ENCODE results near the gene SIRPG. TPM values are rescaled to one million over a fixed set of nuclear protein-coding genes. Genes with fewer than 3 reads are reported as not detected.

The SIRPG gene
- total and polyA plus RNA-seq, 10 donors = 5.1 to 13.6 (median 9.0) TPM

DNA sequence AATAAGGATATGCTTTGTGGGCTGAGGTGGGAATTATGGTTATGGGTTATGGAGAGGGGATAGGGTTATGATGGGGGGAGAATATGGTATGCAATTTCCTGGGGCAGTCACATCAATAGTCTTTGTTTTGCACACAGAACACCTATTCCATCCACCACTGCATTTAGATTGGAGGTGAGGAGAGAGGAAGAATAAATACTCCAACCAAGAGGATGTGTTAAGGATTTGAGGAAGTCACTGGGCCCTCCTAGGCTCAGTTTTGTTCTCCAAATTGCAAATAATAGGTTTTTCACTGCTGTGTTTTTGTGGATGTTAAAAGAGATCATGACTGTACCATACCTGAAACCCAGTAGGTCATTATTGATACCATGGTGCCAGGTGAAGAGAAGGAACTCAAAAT is 29.5 kb upstream of the SIRPG start:
- intact Hi-C loops (cut with DNase I; ENCODE audit: low total_unique reads) = no loop called here
- Histone ChIP-seq H3K4me3 (no peak overlapping the region), H3K36me3 (no peaks in the 10 kb centered on the region), H3K9me3 (peaks cover 0 to 15% (median 11%) of the 10 kb centered on the region in 8 donors), H3K27me3 (replicated peaks in 1 of 7) (peaks cover 0 to 8% (median 0%) of the 10 kb centered on the region in 7 donors), H3K4me1 (no peaks in the 10 kb centered on the region), H3K27ac (peak overlapping the region in 1 of 8 donors; percentile 59)
- no peak for DNase-seq
- TF ChIP-seq POLR2AphosphoS5 (IDR thresholded peaks at IDR 0.05) (no peak), POLR2A (IDR thresholded peaks at IDR 0.05) (no peak)
- TF ChIP-seq, protein P1, sequence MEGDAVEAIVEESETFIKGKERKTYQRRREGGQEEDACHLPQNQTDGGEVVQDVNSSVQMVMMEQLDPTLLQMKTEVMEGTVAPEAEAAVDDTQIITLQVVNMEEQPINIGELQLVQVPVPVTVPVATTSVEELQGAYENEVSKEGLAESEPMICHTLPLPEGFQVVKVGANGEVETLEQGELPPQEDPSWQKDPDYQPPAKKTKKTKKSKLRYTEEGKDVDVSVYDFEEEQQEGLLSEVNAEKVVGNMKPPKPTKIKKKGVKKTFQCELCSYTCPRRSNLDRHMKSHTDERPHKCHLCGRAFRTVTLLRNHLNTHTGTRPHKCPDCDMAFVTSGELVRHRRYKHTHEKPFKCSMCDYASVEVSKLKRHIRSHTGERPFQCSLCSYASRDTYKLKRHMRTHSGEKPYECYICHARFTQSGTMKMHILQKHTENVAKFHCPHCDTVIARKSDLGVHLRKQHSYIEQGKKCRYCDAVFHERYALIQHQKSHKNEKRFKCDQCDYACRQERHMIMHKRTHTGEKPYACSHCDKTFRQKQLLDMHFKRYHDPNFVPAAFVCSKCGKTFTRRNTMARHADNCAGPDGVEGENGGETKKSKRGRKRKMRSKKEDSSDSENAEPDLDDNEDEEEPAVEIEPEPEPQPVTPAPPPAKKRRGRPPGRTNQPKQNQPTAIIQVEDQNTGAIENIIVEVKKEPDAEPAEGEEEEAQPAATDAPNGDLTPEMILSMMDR (IDR thresholded peaks at IDR 0.05 in 8 of 11, conservative IDR thresholded peaks at IDR 0.05 in 3 of 11) = no peak

DNA sequence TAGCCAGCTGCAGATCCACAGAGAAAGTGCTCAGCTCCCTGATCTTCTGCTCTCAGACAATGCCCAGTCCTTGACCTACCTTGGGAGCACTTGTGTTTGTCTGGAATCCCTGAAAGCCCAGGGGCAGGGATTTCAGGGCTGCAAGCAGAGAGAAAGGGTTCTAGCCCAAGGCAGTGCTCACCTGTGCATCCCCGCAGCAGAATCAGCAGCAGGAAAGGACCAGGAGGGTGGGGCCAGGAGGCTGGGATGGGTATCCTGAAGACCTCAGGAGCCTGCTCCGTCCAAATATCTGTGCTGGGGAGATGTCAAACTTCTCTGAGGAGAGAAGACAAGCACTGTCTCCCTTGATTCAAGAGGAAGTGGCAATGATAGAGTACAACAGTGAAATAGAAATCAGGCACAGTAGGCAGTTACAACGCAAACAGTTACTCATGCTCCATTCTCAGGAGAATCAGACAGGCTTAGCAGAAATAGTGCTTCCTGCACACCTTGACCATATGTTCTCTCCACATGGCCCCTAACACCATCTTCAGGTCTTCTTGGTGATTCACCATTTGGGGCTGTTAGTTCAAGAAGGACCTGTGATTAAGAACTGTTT is 28.7 kb upstream of the SIRPG start:
- no peak for TF ChIP-seq POLR2AphosphoS5 (IDR thresholded peaks at IDR 0.05)
- TF ChIP-seq, protein P1 (IDR thresholded peaks at IDR 0.05 in 8 of 11, conservative IDR thresholded peaks at IDR 0.05 in 3 of 11) = no peak
- no peak for TF ChIP-seq POLR2A (IDR thresholded peaks at IDR 0.05)

DNA sequence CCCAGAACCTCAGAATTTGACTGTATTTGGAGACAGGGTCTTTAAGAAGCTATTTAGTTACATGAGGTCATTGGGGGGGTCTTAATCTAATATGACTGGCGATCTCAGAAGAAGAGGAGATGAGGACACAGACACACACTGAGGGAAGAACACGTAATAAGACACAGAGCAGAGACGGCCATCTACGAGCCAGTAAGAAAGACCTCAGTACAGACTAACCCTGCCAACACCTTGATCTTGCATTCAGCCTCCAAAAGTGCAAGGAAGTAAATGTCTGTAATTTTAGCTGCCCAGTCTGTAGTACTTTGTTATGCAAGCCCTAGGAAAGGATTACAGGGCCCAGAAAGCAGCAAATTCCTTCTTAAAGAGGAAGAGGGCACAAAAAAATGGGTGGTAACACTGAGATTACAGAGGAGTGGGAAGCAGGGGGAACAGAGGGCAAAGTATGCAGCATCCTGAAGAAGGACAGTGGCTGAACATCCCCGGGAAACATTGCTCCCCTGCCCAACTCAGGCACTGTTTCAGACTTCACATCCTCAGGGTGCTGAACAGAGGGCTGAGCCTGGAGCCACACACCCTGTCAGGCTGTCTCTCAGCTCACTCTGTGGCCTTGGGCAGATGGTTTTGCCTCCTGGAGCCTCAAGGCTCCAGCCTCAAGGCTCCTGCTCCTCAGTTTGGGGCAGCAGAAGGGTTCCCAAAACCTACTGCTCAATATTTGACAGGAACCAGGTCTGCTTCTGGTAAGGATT is 27.9 kb upstream of the SIRPG start:
- H3K27me3 ChIP-seq (replicated peaks in 1 of 7) = peaks cover 0 to under 1% (median 0%) of the 10 kb centered on the region in 7 donors
- intact Hi-C loops (cut with DNase I; ENCODE audit: low total_unique reads) = no loop called here
- H3K36me3 ChIP-seq = no peaks in the 10 kb centered on the region
- no peak for DNase-seq
- peak overlapping the region in 4 of 8 donors; percentile 37 to 59 (median 44) for H3K27ac ChIP-seq
- no peak for TF ChIP-seq POLR2AphosphoS5 (IDR thresholded peaks at IDR 0.05)
- TF ChIP-seq, protein P1 (IDR thresholded peaks at IDR 0.05 in 8 of 11, conservative IDR thresholded peaks at IDR 0.05 in 3 of 11) = no peak
- no peak for TF ChIP-seq POLR2A (IDR thresholded peaks at IDR 0.05)
- 76 to 85% (median 80%) methylated on average over 5 of the region's 5 CpGs for WGBS, 5 donors
- H3K4me3 ChIP-seq = peak overlapping the region in 4 of 8 donors; percentile 4 to 40 (median 22)
- peaks cover 0 to 16% (median 2%) of the 10 kb centered on the region in 8 donors for H3K9me3 ChIP-seq
- H3K4me1 ChIP-seq = peaks cover 0 to 7% (median 0%) of the 10 kb centered on the region in 6 donors

More for the DNA sequence above, 28.7 kb upstream of the SIRPG start:
- DNase-seq = no peak
- Histone ChIP-seq H3K27me3 (replicated peaks in 1 of 7) (peaks cover 0 to 8% (median 0%) of the 10 kb centered on the region in 7 donors), H3K4me3 (peak overlapping the region in 3 of 8 donors; percentile 4 to 40 (median 26)), H3K4me1 (no peaks in the 10 kb centered on the region), H3K9me3 (peaks cover 0 to 20% (median 7%) of the 10 kb centered on the region in 8 donors), H3K27ac (peak overlapping the region in 4 of 8 donors; percentile 37 to 59 (median 44)), H3K36me3 (no peaks in the 10 kb centered on the region)
- intact Hi-C loops (cut with DNase I; ENCODE audit: low total_unique reads) = no loop called here
- 47 to 75% (median 61%) methylated on average over 2 to 3 of the region's 3 CpGs for WGBS, 5 donors

DNA sequence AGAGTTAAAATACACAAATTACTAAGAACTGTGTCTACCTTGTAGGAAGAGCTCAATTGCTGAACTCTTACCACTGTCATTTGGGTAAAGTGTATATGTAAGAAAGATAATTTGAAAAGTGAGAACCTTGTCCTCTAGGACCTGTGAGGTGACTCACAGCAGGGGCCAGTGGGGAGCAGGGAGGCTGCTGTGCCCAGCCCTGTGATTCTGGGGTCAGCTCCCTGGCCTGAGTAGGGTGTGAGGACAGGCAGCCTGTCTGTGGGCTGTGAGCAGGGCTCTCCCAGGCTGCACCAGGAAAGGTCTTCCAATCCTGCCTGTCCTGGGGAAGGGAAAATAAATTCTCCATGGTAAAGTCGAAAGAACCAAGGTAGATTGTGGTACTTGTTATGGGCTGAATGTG is 27.3 kb upstream of the SIRPG start:
- 72 to 91% (median 82%) methylated on average over 1 of the region's 1 CpG for WGBS, 5 donors
- no peak for TF ChIP-seq POLR2A (IDR thresholded peaks at IDR 0.05)
- TF ChIP-seq, protein P1 (IDR thresholded peaks at IDR 0.05 in 8 of 11, conservative IDR thresholded peaks at IDR 0.05 in 3 of 11) = no peak
- no peak for TF ChIP-seq POLR2AphosphoS5 (IDR thresholded peaks at IDR 0.05)
- Histone ChIP-seq H3K9me3 (peaks cover 0 to 16% (median 2%) of the 10 kb centered on the region in 8 donors), H3K36me3 (no peaks in the 10 kb centered on the region), H3K27ac (peak overlapping the region in 4 of 8 donors; percentile 10 to 59 (median 42)), H3K4me1 (peaks cover 0 to 9% (median 0%) of the 10 kb centered on the region in 6 donors), H3K4me3 (peak overlapping the region in 3 of 8 donors; percentile 18 to 40 (median 26)), H3K27me3 (replicated peaks in 1 of 7) (no peaks in the 10 kb centered on the region)
- intact Hi-C loops (cut with DNase I; ENCODE audit: low total_unique reads) = no loop called here
- no peak for DNase-seq
